Stimulated activated CD4-positive, alpha-beta T cell treated with anti-CD3 and anti-CD28 coated beads, Interleukin-12 subunit alpha, Interleukin-12 subunit beta, amount 100 ng/mL, for 48 hours (primary cell): Measurements from ENCODE around the gene IFI30.

ENCODE experiments used
- DNase-seq, 3 donors: peaks; one replicate each; pipeline ENCODE4 v3.0.0-alpha.2; 2020; ENCODE audit warnings: low read depth in 2 of 3, low spot score in 1 of 3

Gene IFI30

GRCh38 chr19:18170714-18171255 lies 2.8 kb upstream of the IFI30 start:
- no peak for DNase-seq

GRCh38 chr19:18171605-18172327 lies 1.8 kb upstream of the IFI30 start:
- DNase-seq, result no peak

- no peak for DNase-seq
Observed at GRCh38 chr19:18172331-18173053, 1.1 kb upstream of the IFI30 start.

GRCh38 chr19:18173054-18173571 lies 500 bp upstream of the IFI30 start:
- no peak for DNase-seq

- DNase-seq, result no peak
Observed at GRCh38 chr19:18174983-18175382, 1.4 kb downstream of the IFI30 start.

- DNase-seq, result no peak
Observed at GRCh38 chr19:18176367-18177310, 3.0 kb downstream of the IFI30 start.

GRCh38 chr19:18179957-18180356 lies 6.3 kb downstream of the IFI30 start:
- no peak for DNase-seq

GRCh38 chr19:18183529-18183928 lies 9.9 kb downstream of the IFI30 start:
- DNase-seq, result no peak

- DNase-seq, result no peak
Observed at GRCh38 chr19:18185538-18185937, 11.9 kb downstream of the IFI30 start.

GRCh38 chr19:18190278-18190677 lies 16.7 kb downstream of the IFI30 start:
- DNase-seq, result no peak

GRCh38 chr19:18191640-18192062 lies 18.0 kb downstream of the IFI30 start:
- no peak for DNase-seq

GRCh38 chr19:18192673-18193387 lies 19.2 kb downstream of the IFI30 start, which contains the start of gene MPV17L2:
TSS of gene MPV17L2 (plus strand) at chr19:18193218. CDS start at chr19:18193282, 64 bp downstream.
- peak; percentile 94 to 97 (median 97) for DNase-seq

- no peak for DNase-seq
Observed at GRCh38 chr19:18193388-18194180, 20.0 kb downstream of the IFI30 start.

- DNase-seq, result no peak
Observed at GRCh38 chr19:18194181-18194530, 20.5 kb downstream of the IFI30 start.

GRCh38 chr19:18194554-18195238 lies 21.1 kb downstream of the IFI30 start:
- peak in 1 of 3 donors; percentile 28 for DNase-seq

- no peak for DNase-seq
Observed at GRCh38 chr19:18196511-18196845, 22.9 kb downstream of the IFI30 start.

- no peak for DNase-seq
Observed at GRCh38 chr19:18197306-18197705, 23.7 kb downstream of the IFI30 start.

- DNase-seq, result no peak
Observed at GRCh38 chr19:18197941-18198340, 24.3 kb downstream of the IFI30 start.

GRCh38 chr19:18198374-18198773 lies 24.8 kb downstream of the IFI30 start:
- no peak for DNase-seq
